AG20443 (cell line): ENCODE results near the gene PSORS1C1.

Source experiments
- DNase-seq: peaks from one replicate; pipeline ENCODE4 v3.0.0; 2012; ENCODE audit warnings: low spot score, mixed read lengths

Gene PSORS1C1

DNA sequence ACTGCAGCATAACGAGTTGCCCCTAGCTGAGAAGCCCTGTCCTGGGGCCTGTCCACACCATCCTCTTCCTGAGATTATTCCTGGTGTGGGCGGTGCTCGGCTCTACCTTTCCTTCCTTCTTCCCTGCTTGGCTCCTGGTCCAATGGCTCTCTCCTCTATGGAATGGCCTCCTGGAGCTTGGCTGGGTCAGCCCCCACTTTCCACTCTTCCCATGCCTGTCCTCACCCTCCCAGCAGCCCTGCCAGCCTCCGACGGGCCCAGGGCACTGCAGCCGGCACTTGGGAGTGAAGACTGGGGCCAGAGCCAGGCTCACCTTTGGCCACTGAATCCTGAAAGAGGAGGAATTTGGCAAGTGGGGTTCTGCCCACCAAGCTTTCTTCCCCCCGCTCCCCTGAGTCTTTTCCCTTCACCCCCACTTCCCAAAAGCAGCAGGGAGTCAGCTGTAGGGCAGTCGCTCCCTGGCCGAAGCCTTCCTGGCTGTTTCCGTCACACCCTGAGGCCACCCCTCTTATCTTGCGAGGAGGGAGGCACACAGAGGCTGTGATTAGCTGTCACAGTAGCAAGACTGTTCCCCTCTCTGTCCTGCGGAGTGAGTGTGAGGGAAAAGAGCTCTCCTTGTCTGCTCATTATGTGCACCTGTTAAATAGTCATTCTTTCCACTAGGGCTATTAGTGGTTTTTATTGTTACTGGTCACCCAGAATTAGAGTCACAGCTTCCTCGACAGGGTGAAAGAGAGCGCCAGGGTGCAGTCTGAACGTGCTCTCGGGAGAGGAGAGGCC is 12.0 kb downstream of the PSORS1C1 start:
- no peak for DNase-seq

DNA sequence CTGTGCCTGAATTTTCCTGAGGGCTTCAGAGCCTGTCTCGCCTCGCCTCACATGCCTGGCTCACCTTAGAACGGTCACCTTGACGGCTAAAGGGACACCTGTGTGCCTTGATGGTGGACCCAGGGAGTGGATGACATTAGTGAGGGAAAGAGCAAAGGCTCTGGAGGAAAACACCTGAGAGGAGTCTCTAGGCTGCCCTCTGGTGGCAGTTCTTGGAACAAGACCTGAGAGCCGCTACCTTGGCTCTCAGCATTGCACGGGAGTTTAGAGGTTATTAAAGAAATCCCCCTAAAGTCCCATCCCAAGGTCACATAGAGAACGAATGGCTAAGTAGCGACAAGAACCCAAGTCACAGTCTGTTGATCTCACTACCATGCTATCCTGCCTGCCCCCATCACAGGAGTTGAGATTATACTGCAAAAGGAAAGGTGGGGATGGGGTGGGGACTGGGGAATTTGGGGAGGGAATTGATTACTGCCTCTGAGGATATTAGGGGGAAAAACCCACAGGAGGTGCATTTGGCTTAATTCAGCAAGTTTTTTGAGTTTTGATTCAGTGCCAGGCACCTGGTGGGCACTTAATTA is 13.6 kb downstream of the PSORS1C1 start:
- peak; percentile 63 for DNase-seq

DNA sequence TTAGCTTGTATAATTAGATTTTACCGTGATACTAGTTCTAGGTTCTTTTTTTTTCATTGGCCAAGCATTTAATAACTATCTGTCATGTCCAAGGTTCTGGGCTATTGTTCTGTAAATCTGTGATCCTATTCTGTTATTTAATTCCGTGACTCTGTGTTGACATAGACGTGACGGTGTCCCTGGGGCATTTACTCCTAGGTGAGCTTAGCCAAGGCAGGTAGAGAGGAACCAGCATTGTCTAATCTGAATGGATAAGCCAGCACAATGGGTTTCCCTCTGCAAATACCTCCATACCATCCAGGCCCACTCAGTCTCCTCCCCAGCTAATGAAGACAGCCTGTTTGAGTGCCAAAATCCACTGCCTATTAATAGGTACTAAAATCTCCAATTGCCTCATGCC is 14.5 kb downstream of the PSORS1C1 start:
- no peak for DNase-seq

DNA sequence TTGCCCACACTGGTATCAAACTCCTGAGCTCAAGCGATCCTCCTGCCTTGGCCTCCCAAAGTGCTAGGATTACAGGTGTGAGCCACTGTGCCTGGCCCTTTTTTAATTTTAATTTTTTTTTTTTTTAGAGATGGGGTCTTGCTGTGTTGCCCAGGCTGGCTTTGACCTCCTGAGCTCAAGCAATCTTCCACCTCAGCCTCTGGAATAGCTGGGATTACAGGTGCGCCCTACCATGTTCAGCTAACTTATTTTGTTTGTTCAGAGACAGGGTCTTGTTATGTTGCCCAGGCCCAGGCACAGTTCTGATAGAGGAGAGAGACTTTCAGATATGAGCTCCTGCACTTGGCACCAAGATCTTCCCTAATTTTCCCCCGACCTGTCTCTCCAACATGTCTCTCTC is 16.2 kb downstream of the PSORS1C1 start:
- no peak for DNase-seq

DNA sequence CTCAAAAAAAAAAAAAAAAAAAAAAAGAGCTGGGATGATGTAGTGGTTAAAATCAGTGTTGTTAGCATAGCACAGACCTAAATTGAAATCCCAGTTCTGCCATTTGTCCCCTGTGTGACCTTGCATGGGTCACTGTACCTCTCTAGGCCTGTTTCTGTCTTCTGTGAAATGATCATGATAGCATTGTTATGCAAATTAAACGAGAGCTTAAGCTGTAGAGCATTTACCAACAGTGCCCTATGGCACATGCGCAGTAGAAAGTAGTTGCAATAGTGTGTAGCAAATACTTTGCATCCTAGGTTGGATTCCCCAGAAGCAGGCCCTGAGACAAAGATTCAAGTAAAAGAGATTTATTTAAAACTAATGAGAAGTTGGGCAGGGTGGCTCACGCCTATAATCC is 17.0 kb downstream of the PSORS1C1 start:
- no peak for DNase-seq

DNA sequence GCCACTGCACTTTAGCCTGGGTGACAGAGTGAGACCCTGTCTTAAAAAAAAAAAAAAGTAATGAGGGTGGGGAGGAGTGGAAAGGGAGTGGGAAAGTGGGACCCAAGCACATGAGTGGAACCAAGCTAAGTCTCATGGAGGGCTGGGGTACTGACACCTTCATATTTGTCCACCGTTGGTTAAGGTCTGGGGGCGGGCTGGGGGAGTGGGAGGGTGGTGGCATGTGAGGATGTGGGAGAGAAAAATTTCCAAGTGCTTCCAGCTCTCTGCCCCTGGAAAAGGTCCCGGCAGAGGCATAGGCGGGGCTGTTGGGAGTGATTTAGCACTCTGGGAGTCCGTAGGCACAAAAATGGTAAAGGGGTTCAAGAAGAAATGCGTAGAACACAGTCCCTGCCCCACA is 18.2 kb downstream of the PSORS1C1 start:
- no peak for DNase-seq

DNA sequence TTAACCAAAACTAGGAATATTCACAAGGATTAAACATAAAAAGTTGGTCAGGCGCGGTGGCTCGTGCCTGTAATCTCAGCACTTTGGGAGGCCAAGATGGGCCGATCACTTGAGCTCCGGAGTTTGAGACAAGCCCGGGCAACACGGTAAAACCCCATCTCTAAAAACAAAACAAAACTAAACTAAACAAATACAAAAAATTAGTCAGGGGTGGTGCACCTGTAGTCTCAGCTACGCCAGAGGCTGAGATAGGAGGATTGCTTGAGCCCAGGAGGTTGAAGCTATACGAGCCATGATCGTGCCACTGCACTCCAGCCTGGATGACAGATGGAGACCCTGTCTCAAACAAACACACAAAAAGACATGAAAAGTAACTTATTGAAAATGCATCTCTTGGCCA is 21.1 kb downstream of the PSORS1C1 start:
- DNase-seq: no peak

DNA sequence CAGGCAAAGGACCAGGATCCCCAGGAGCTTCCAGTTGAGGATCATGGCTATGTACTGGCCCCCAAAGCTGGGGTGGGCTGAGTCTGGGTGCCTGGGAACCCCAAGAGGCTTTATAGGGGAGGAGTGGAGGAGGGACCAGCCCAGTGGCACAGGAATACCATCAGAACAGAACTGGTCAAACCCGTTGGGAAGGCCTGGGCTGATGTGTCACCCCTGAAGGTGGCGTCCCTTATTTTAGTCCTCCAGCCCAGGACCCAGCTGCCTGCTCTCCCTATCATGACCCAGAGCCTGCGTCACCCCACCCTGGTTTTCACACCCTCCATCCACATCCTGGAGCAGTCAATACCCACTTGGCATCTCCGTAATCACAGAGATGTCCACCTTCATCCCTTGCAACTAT is 24.4 kb downstream of the PSORS1C1 start, which contains the start of gene PSORS1C2:
PSORS1C2 (minus strand) TSS at position 85 of the 400 bp plus-strand sequence; CDS start at position 45, 40 bp downstream.
- DNase-seq: no peak

DNA sequence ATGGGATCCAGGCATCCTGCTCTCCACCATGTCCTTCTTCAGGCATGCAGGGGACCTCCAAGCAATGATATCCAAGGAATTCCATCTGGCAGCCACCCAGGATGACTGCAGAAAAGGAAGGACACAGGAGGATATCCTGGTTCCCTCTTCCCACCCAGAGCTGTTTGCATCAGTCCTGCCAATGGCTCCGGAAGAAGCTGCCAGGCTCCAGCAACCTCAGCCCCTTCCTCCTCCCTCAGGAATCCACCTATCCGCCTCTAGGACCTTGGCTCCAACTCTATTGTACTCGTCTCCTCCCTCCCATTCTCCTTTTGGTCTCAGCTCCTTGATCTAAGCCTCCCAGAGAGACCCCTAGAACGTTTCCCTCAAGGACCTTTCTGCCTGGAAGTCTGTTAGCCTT is 25.0 kb downstream of the PSORS1C1 start:
- DNase-seq: peak; percentile 34

DNA sequence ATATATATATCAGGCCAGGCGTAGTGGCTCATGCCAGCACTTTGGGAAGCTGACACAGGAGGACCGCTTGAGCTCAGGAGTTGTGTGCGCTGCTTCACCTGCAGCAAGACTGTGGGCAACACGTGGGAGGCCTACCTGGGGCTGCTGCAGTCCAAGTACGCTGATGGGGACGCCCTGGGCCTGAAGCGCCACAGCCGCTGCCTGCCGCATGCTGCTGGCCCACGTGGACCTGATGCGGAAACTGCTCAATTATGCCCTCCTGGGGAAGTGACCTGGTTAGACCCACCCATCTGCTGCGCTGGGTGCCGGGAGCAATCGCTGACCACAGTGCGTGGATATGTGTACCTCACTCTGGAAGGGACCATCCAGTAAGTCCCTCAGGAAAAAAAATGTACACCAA is 26.0 kb downstream of the PSORS1C1 start:
- DNase-seq: no peak

DNA sequence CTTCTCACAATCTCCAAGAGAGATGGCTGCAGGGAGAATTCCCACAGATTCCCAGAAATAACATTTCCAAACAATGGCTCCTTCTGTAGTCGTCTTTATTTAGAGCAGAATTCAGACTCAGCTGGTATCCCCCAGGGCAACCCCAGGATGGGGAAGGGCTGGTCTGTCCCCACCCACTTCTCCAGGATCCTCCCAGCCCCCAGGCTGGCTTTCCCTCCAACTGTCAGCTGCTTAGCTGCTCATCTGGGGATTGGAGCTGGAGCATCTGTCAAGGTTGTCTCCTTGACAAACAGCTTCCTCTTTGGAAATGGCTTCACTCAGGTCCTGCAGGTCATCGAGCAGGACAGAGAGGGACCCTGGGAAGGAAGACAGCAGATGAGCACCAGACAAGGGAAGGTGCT is 27.8 kb downstream of the PSORS1C1 start:
- DNase-seq: no peak

DNA sequence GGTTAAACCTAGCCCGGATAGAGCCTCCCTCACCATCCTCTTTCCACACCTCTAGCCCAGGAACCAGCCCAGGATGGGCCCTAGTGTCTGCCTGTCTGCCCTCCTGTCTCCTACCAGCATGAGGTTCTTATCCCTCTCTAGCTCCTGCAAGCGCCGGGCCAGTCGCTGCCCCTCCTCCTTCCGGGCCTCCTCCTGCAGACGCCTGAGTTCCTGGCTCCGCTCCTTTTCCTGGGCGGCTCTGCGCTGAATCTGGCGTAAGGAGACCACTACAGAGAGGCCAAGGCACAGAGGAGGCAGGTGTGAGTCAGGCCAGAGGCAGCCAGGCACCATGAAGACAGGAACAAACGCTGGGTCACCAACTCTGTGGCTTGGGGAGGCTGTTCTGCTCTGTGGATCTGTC is 28.5 kb downstream of the PSORS1C1 start:
- peak; percentile 79 for DNase-seq

DNA sequence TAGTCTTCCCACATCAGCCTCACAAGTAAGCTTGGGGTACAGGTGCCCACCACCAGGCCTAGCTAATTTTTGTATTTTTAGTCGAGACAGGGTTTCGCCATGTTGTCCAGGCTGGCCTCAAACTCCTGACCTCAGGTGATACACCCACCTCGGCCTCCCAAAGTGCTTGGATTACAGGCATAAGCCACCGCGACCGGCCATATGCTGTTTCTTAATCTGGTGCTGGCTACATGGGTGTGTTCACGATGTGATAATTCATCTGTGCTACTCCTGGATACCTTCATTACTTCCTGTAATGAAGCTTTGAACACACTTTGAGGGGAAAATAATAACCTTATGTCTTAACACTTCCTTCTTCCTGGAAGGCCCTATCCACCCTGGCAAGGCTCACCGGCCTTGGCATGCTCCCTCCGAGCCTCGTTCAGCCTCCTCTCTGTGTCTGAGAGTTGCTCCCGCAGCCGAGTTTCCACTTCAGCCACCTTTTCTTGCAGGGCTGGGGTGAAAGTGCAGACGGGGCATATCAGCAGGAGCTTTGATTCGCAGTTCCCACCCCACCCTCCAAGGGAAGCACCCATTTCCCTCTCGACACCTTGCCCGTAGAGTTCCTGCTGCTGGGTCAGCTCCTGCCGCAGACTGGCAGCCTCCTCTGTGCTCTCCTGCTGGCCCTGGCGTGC is 29.8 kb downstream of the PSORS1C1 start:
- no peak for DNase-seq

DNA sequence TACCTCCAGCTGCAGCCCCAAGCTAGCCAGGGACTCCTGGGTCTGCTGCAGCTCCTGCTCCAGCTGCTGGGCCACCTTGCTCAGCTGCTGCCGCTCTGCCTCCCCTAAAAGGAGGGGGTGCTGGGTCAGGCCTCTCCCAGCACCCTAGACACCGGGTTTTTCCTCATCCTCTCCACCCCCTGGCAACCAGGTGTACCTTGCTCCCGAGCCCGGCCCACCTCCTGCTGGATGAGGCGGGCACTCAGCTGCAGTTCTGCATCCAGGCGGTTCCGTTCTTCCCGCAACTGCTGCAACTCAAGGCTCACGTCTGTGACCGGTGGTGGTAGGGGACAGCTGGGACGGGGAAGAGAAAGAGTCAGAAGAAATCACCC is 30.4 kb downstream of the PSORS1C1 start:
- DNase-seq: no peak

DNA sequence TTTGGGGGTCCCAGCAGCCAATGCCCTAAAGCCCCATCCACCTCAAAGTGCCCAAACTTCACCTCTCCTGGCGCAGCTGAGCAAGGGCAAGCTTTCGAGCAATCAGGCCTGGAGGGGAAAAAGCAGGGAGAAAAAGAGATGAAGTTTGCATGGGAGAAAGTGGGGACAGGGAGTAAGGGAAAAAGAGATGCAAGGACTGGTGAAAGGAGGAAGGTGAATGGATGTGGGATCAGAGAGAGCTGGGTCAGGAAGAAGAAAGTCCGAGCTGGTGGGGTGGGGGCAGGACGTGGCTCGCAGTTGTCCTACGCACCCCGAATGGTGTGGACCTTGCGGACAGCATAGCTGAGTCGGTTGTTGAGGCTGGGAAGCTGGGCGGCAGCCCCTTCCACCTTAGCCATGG is 30.8 kb downstream of the PSORS1C1 start:
- no peak for DNase-seq

DNA sequence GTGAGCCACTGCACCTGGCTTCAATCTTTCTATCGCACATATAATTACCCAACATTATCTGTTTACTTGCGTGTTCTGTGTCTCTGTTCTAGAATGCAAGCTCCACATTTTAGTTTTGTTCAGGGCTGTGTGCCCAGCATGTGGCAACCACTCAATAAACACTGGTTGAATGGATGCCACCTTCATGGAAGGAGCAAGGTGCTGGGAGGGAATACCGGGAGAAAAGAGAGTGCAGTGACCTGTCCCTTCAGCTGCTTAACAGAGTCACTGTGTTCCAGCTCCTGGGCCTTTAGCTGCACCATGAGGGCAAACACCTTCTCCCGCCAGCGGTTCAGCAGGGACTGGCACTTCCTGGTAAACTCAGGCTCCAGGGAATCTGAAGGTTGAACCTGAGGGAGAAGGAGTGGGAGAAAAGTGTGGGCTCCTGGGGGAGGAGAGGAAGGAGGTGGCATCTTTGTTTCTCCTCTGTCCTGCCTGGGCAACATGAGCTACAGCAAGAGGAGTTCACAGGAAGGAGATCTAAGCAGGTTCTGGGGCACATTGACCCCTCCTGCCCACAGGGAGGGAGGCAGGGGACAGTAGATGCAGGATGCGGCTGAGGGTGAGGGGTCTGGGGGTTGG is 35.3 kb downstream of the PSORS1C1 start:
- DNase-seq: no peak

DNA sequence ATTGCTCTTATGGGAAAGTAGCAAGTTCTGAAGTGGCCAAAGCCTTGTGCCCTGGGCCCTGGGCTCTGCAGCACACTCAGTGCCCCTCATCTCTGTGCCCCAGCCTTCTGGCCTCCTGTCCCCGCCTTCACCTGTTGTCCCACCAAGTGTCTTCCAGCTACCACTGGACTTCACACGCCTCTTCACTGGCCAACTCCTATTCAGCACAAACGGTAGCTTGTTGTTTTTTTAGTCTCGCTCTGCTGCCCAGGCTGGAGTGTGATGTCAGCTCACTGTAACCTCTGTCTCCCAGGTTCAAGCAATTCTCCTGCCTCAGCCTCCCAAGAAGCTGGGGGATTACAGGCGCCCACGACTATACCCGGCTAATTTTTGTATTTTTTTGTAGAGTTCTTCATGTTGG is 38.2 kb downstream of the PSORS1C1 start:
- no peak for DNase-seq

DNA sequence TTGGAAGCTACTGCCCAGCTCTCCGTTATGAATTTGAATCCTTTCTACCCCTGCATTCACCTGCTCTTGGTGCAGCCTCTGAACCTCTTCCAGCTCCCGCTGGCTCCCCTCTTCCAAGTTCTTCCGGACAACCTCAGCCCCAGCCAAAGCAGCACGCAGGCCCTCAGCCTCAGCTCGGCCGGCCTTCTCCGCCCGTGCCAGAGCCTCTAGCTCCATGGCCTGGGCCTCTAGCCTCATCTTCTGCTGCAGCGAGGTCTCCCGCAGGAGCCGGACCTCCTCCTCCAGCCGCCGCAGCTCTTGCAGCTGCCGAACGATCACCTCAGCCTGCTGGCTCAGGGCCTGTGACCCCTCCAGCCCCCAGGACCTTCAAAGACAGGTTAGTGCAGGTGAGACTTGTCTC is 39.8 kb downstream of the PSORS1C1 start:
- DNase-seq: no peak

DNA sequence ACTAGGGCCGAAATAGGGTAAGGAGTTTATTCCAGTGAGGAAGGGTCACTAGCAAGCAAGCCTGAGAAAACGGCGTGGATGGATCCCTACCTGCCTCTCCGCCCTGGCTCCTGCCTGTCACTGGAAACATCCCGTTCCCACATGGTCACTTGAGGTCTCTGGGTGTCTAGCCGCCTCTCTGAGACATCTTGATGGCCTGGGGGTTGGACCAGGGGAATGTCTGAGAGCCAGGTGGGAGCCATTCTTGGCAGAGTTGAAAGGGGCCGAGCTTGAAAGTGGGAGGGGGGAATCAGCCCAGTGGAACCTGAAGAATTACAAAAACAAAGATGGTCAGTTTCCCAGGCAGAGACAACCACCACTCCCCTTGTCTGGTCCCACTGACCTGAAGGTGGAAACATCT is 42.0 kb downstream of the PSORS1C1 start:
- DNase-seq: no peak

DNA sequence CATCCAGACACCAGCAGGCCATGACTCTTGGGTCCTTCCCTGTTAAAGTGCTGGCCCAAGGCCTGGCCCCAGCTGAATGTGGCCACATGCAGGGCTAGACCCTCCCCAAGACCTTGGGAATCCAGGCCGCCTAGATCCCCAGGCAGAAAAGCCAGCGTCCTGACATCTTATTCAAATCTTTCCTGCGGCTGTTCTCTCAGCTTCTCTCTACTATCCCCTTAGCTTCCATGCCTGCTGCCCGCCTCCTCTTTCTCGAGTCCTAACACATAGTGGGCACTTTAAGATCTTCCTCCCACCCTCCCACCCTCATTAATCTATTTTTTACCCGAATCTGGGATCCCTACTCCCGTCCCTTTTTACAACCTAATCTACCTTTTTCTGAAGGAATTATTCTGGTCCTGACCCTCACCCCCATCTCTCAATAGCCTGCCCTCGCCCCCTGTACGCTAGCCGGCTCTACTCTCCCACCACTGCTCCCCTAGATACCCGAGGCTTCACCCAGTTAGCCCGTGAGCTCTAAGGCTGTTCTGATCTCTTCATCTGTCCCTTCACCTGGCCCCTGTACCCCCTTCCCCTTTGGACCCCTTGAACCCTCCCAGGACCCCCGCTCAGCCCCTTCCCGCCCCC is 43.0 kb downstream of the PSORS1C1 start, which contains the start of gene CCHCR1:
CCHCR1 (minus strand) TSS at position 290 of the 627 bp plus-strand sequence; CDS start at position 88, 202 bp downstream.
- DNase-seq: no peak

DNA sequence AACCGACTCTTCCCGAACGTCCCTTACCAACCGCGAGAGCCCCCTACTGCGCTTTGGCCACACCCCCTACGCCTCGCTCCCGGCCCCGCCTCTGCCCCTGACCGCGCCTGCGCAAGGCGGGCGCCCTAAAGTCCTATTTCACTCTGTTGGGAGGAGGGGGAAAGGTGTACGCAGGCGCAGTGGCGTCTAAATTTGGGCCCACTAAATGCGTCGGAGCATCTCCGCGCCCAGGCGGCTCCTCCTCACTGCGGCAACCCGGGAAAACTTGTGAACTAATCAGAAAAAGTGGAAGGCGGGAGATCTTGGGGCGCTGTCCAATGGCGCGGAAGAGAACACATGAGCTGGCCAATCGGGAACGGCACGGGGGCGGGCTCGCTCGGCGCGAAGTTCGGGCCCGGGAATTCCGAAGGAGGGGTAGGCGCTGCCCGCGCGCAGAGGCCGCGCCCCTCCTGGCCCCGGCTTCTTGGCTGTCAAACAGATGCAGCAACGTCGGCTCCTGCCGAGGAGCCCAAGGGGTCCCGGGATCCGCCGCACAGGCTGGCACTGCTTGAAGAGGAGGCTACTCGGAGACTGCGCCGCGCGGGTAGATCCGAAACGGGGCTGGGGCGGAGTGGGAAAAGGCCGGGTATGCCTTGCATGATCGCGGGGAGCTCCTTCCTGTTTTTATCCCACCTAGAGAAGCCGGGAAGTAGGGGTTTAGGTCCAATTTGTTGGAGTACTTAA is 43.7 kb downstream of the PSORS1C1 start, which contains the start of gene TCF19:
TCF19 (plus strand) TSS at position 450 of the 723 bp plus-strand sequence. CDS start 881 bp downstream, outside the sequence.
- peak; percentile 100 for DNase-seq
